HG02938 (cell line): ENCODE results near the gene IFT88.

Experiments used
- ATAC-seq: cut with Tn5 transposase; IDR thresholded peaks from one replicate; pipeline ENCODE4 v1.9.1; 2021; ENCODE audit warnings: mild to moderate bottlenecking, moderate library complexity; ENCODE audit not compliant: unreplicated experiment

The IFT88 gene

GRCh38 chr13:20684041-20684440, 117.1 kb downstream of the IFT88 start:
- no peak for ATAC-seq

GRCh38 chr13:20684546-20684945, 117.6 kb downstream of the IFT88 start:
- ATAC-seq, result no peak

GRCh38 chr13:20685092-20685491, 118.1 kb downstream of the IFT88 start:
- no peak for ATAC-seq

- no peak for ATAC-seq
Observed at GRCh38 chr13:20686167-20686566, 119.2 kb downstream of the IFT88 start.

- ATAC-seq, result no peak
Observed at GRCh38 chr13:20686863-20687579, 120.1 kb downstream of the IFT88 start.

DNA sequence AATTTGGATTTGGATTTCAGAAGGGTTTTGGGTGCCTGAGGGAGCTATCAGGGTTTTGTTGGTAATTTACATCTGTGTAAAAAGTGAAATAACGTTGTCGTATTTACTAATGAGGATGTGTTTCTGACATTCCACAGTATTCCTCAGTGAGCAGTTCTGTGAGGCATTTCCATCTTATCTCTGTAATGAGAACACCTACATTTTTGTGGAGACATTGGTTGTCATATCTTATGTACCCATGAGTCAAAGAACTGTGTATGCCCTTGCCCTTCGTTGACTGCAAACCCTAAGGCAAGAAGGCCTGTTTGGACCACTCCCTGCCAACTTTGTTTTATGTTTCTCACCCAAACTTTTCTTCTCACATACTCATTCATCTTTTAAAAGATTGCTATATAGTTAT, 122.3 kb downstream of the IFT88 start:
- no peak for ATAC-seq

DNA sequence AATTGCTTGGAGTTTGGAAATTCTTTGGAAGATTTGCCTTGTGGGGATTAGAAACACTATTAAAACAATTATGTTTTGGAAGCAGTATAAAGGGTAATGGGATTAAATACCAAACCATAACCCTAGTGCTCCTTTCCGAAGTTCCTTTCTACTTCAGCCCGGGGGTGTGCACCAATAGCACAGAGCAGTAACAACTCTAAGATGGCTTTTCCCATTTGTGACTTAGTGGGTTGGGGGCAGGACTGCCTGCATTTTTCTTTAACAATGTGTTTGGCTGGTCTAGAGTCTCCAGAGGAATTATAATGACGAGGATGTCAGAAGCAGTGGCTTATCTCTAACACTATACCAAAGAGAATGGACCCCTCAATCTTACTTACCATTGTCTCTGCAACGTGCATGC, 124.7 kb downstream of the IFT88 start:
- no peak for ATAC-seq

DNA sequence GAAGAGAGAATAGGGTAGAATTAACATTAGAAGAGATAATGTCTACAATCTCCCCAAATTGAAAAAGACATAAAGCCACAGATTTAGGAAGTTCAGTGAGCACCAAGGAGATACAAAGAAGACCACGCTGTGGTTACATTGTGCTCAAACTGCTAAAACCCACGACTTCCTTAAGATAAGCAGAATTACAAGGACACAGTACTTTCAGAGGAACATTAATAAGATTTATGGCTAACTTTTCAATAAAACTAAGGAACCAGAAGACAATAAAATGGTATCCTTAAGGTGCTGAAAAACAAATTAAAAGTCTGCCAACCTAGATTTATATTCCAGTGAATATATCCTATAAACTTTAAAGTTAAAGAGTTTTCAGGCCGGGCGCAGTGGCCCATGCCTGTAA, 129.1 kb downstream of the IFT88 start:
- no peak for ATAC-seq

- no peak for ATAC-seq
Observed at GRCh38 chr13:20699715-20700114, 132.8 kb downstream of the IFT88 start.

DNA sequence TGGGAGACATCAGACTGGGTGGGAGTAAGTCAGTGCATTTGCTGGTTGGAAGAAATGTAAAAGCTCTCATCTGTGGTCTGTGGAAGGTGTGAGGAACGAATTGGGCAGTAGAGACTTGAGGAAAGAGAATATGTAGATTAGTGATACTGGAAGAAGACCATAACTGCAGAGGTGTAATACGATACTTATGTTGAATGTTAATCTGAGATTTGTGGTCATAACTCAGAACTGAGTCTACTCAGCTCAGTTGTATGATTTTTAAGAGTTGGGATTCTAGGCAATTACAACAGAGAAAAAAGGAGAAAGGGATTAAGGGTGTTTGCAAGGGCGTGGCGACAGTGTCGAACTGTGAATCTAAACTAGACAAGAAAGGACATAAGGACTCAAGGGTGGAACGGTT, 133.3 kb downstream of the IFT88 start:
- ATAC-seq, result no peak

DNA sequence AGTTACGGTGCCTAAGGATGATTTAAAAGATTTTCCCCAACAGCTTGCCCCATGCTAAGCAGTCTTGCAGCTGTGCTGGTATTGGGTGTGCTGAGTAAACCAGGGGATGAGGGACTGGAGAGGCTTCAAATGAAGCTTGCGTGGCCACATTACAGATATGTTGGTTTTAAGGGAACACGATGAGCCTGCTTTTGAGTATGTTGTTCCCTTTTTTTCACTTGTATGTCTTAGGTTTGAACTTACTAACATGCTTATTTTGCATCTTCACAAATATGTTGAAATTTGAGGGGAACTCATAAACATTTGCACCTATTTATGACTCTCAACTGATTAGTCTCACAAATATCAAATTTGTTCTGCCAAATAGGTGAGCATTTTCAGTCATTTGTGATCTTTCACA, 134.5 kb downstream of the IFT88 start:
- no peak for ATAC-seq

GRCh38 chr13:20702530-20702914, 135.6 kb downstream of the IFT88 start:
- ATAC-seq, result no peak

DNA sequence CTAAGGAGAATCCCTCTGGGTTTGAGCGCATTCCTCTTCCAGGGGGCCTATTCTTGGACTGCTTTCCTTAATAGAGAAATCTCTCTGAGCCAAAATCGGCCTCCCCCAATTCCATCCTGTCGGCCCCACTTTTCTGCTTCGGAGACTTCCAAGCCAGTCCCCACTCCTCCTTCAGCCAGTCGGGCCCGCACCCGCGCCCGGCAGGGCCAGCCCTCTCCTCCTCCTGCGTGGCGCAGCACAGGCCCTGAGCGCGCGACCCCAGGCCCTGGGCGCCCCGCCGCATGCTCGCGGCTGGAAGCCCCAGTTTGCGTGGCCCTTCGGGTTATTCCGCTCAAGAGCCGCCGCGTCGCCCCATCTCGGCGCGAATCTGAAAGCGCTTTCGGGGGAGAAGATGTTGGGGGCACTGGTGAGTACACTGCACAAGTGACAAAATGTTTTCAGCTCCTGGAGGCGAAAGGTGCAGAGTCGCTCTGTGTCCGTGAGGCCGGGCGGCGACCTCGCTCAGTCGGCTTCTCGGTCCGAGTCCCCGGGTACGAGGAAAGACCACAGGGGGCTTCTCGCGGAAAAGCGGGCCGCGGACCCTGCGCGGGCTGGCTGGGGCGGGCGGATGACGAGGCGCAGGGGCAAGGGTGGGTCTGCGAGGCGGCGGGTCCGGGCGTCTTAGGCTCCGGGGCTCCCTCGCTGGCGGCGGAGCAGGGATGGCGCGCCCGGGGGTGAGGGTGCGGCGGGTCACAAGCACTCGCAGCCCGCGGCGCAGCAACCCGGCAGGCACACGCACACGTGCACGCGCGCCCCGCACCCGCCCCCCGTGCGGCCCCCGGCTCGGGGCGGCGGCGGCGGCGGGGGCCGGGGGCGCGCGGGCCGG, 136.2 kb downstream of the IFT88 start, which contains the start of gene IL17D:
IL17D (plus strand) TSS at position 785 of the 865 bp plus-strand sequence. CDS start 303 bp downstream, outside the sequence.
- peak; percentile 32 for ATAC-seq

- ATAC-seq, result peak; percentile 85
Observed at GRCh38 chr13:20703780-20704458, 137.0 kb downstream of the IFT88 start.

GRCh38 chr13:20704459-20705069, 137.6 kb downstream of the IFT88 start:
- ATAC-seq, result no peak

DNA sequence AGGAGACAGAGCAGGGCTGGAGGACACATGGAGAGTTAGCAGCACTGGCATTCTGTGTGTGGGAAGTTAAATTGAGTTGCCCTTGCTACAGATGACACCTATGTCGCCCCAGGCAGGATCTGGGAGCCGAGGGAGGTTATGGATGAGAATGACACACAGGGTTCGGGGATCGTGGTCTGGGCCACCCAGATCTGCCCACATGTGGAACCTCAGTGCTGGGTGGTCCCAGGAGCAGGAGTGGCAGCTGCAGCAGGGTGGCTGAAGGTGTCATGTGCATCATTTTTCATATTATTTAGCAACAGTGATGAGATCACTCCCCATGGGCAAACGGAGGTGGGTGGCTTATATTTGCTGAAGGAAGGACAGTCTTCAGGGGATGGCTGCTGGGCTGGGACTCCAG, 139.7 kb downstream of the IFT88 start:
- no peak for ATAC-seq

- ATAC-seq, result no peak
Observed at GRCh38 chr13:20708216-20708615, 141.3 kb downstream of the IFT88 start.

DNA sequence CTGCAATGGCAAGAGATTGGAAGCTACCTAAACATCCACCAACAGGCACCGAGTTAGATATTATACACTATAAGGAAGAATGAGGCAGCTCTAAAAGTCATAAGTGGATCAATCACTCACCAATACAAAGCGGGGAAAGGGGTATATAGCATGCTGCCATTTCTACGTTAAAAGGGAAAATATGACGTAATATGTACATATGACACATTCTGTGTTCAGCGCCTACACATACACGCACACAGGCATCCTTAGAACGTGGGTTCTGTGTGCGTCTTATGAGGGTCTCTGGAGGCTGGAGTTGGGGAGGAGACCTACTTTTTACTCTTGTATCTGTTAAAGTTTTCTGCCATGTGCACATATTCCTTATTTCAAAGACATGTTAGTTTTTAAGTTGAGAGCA, 142.4 kb downstream of the IFT88 start:
- no peak for ATAC-seq

DNA sequence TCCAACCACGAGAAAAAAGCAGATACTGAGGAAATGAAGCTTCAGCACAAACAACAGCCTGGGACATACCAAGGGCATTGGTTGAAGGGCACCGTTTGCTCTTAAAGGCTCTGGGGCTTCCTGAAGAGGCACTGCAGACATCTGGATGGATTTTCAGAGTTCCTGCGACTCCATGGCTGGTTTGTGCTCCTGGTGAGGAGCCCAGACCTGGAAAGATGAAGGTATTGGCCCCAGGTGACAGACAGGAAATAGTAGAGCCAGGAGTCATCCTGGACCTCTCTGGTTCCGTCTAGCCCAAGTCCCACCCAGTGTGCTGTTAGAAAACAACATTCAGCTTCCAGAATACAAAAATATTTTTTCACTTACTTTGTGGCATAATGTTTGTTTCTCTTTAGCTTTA, 142.8 kb downstream of the IFT88 start:
- ATAC-seq, result no peak

- ATAC-seq, result no peak
Observed at GRCh38 chr13:20711301-20712044, 144.5 kb downstream of the IFT88 start.

DNA sequence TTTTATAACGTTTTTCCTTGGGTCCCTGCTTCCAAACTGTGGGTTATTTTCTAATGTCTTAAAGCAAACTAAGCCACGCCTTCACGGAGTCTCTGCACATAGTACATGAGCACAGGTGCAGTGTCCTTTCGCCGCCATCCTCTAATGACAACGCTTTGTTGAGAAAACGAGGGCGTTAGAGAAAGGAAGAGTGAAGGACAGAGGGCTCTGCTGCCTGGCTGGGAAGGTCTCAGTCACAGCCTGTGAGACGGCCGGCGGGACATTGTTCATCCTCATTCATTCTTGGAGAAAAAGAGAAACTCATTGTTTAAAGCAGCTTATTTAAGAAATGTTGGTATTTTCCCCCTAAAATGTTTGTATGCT, 146.0 kb downstream of the IFT88 start:
- no peak for ATAC-seq
